Omental fat pad (tissue), 4 donors: Measurements from ENCODE around the gene RBM19. TPM values are rescaled to one million over a fixed set of nuclear protein-coding genes. Genes with fewer than 3 reads are reported as not detected.

Source experiments
- ATAC-seq: fragments of 150-250 bp; one replicate; pipeline ENCODE4 v1.9.1; 2016; ENCODE audit warnings: mild to moderate bottlenecking, moderate library complexity; ENCODE audit not compliant: low FRiP score
- DNase-seq: peaks from one replicate; pipeline ENCODE4 v3.0.0-alpha.2; 2019; ENCODE audit warnings: low spot score
- CTCF ChIP-seq, 3 donors: fragments of 450-650 bp; IDR thresholded peaks; one replicate each; pipeline ENCODE4 v1.5.1; 2016 to 2017; ENCODE audit warnings: antibody characterized with exemption in 3 of 3, mild to moderate bottlenecking in 3 of 3, moderate library complexity in 2 of 3
- total RNA-seq, 4 donors: library from RNA; depleted of rRNA; stranded (reverse); fragments of >200 nt; gene quantifications; one replicate each; pipeline ENCODE4 v1.1.0, GENCODE V29; 2016

The RBM19 gene
- total RNA-seq, 4 donors from 2014 or later = 24.3 to 41.6 (median 28.7) TPM

GRCh38 chr12:113945174-113946173 is 20.7 kb downstream of the RBM19 start:
- ATAC-seq (no peak), DNase-seq (no peak)
- no peak for TF ChIP-seq CTCF (IDR thresholded peaks at IDR 0.05)

GRCh38 chr12:113942209-113942608 is 23.9 kb downstream of the RBM19 start:
- no peak for TF ChIP-seq CTCF (IDR thresholded peaks at IDR 0.05)
- no peak for DNase-seq
- ATAC-seq = no peak

- TF ChIP-seq CTCF (IDR thresholded peaks at IDR 0.05) = no peak
- DNase-seq = no peak
These were observed 25.0 kb downstream of the RBM19 start for GRCh38 chr12:113941208-113941486.

GRCh38 chr12:113940357-113941207 is 25.5 kb downstream of the RBM19 start:
- no peak for ATAC-seq
- DNase-seq = no peak
- no peak for TF ChIP-seq CTCF (IDR thresholded peaks at IDR 0.05)

More at GRCh38 chr12:113941208-113941486, 25.0 kb downstream of the RBM19 start:
- ATAC-seq = no peak

- TF ChIP-seq CTCF (IDR thresholded peaks at IDR 0.05) = no peak
- DNase-seq (no peak), ATAC-seq (no peak)
These were observed 26.3 kb downstream of the RBM19 start for GRCh38 chr12:113939867-113940266.

GRCh38 chr12:113938471-113938870 is 27.7 kb downstream of the RBM19 start:
- no peak for ATAC-seq
- no peak for DNase-seq
- TF ChIP-seq CTCF (IDR thresholded peaks at IDR 0.05) = no peak
